GM23338 (cell line): ENCODE results near the gene S100A16.

Experiments used
- EZH2 ChIP-seq: fragments of 200-600 bp; sonication (generic); IDR thresholded peaks from one replicate; pipeline ENCODE4 v1.8.0; 2017; ENCODE audit warnings: antibody characterized with exemption, mild to moderate bottlenecking, low read depth; ENCODE audit not compliant: unreplicated experiment
- EZH2phosphoT487 ChIP-seq: fragments of 200-600 bp; sonication (generic); IDR thresholded peaks from one replicate; pipeline ENCODE4 v1.8.1; 2018; ENCODE audit warnings: antibody characterized with exemption; ENCODE audit not compliant: unreplicated experiment
- JUNB ChIP-seq: IDR thresholded peaks from one replicate; pipeline ENCODE4 v1.6.1; 2016; ENCODE audit warnings: antibody characterized with exemption; ENCODE audit not compliant: unreplicated experiment
- POLR2AphosphoS5 ChIP-seq: IDR thresholded peaks from 2 replicates; pipeline ENCODE4 v1.6.1; 2016; ENCODE audit warnings: antibody characterized with exemption, low read depth
- REST ChIP-seq: IDR thresholded peaks from one replicate; pipeline ENCODE4 v1.6.1; 2018; ENCODE audit warnings: antibody characterized with exemption; ENCODE audit not compliant: unreplicated experiment
- TF ChIP-seq, protein P1 (sequence below), 2 experiments: fragments of 200-600 bp in 1 of 2; sonication (generic) in 1 of 2; conservative IDR thresholded peaks; 2 replicates each; pipeline versions ENCODE4 v1.5.1 to v1.6.1; 2016 to 2017; ENCODE audit warnings: antibody characterized with exemption in 2 of 2, low read depth in 2 of 2, mild to moderate bottlenecking in 2 of 2, moderate library complexity in 1 of 2

- TF ChIP-seq, protein P1, sequence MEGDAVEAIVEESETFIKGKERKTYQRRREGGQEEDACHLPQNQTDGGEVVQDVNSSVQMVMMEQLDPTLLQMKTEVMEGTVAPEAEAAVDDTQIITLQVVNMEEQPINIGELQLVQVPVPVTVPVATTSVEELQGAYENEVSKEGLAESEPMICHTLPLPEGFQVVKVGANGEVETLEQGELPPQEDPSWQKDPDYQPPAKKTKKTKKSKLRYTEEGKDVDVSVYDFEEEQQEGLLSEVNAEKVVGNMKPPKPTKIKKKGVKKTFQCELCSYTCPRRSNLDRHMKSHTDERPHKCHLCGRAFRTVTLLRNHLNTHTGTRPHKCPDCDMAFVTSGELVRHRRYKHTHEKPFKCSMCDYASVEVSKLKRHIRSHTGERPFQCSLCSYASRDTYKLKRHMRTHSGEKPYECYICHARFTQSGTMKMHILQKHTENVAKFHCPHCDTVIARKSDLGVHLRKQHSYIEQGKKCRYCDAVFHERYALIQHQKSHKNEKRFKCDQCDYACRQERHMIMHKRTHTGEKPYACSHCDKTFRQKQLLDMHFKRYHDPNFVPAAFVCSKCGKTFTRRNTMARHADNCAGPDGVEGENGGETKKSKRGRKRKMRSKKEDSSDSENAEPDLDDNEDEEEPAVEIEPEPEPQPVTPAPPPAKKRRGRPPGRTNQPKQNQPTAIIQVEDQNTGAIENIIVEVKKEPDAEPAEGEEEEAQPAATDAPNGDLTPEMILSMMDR (conservative IDR thresholded peaks at IDR 0.05; ENCODE audit: low read depth in 2 of 2), result no peak
- no peak for TF ChIP-seq POLR2AphosphoS5
- TF ChIP-seq JUNB, result no peak
- TF ChIP-seq EZH2, result no peak
- TF ChIP-seq EZH2phosphoT487, result no peak
- TF ChIP-seq REST, result no peak
Observed at GRCh38 chr1:153649137-153649862, 36.4 kb upstream of the S100A16 start.
